Tibial nerve (tissue), 4 donors: ENCODE measurements around the gene SHB. TPM values are rescaled to one million over a fixed set of nuclear protein-coding genes. Genes with fewer than 3 reads are reported as not detected.
A peak's percentile ranks its signal among the peaks of the same experiment; 100 is the strongest.

Experiments
- DNase-seq, 2 donors: peaks; one replicate each; pipeline ENCODE4 v3.0.0-alpha.2; 2019; ENCODE audit warnings: low spot score in 2 of 2
- H3K27ac ChIP-seq, 4 donors: fragments of 200-600 bp; sonication (generic) in 3 of 4; one replicate each; pipeline ENCODE4 v1.5.1; 2017 to 2019; ENCODE audit warnings: mild to moderate bottlenecking in 1 of 4
- H3K27me3 ChIP-seq, 2 donors: fragments of 200-600 bp; sonication (generic) in 1 of 2; one replicate each; pipeline versions ENCODE4 v1.5.1 to v1.6.0; 2017 to 2019
- H3K36me3 ChIP-seq, 3 donors: fragments of 200-600 bp; sonication (generic); one replicate each; pipeline ENCODE4 v1.5.1; 2018 to 2019
- H3K4me1 ChIP-seq, 4 donors: fragments of 200-600 bp; sonication (generic) in 3 of 4; one replicate each; pipeline ENCODE4 v1.5.1; 2017 to 2019
- H3K4me3 ChIP-seq, 4 donors: fragments of 200-600 bp; sonication (generic) in 3 of 4; one replicate each; pipeline ENCODE4 v1.5.1; 2017 to 2019; ENCODE audit warnings: mild to moderate bottlenecking in 1 of 4, moderate library complexity in 1 of 4
- H3K9me3 ChIP-seq, 4 donors: fragments of 200-600 bp; sonication (generic) in 3 of 4; one replicate each; pipeline ENCODE4 v1.5.1; 2017 to 2019
- CTCF ChIP-seq, 5 experiments: fragments of 200-600 bp in 3 of 5; fragments of 450-650 bp in 2 of 5; sonication (generic) in 3 of 5; IDR thresholded peaks; one replicate each; pipeline ENCODE4 v1.5.1; 2016 to 2019; ENCODE audit warnings: antibody characterized with exemption in 5 of 5, mild to moderate bottlenecking in 3 of 5, moderate library complexity in 2 of 5
- EP300 ChIP-seq, 2 donors: sonication (generic); formaldehyde crosslinking; IDR thresholded peaks; one replicate each; pipeline ENCODE4 v1.6.1; 2017; ENCODE audit warnings: antibody characterized with exemption in 2 of 2, mild to moderate bottlenecking in 1 of 2
- POLR2A ChIP-seq, 2 donors: fragments of 450-650 bp; IDR thresholded peaks; one replicate each; pipeline ENCODE4 v1.6.1; 2017; ENCODE audit warnings: antibody characterized with exemption in 2 of 2, mild to moderate bottlenecking in 2 of 2, moderate library complexity in 2 of 2
- WGBS, 2 donors: methylation state at CpG; one replicate each; pipeline ENCODE4 v1.1.5; 2018; 5-methylcytosine and 5-hydroxymethylcytosine counted together
- total RNA-seq, 4 donors: library from RNA; depleted of rRNA; stranded (reverse); fragments of >200 nt; gene quantifications; one replicate each; pipeline ENCODE4 v1.1.0, GENCODE V29; 2016

SHB gene
- total RNA-seq, 4 donors from 2014 or later, result 6.3 to 15.9 (median 11.6) TPM

DNA sequence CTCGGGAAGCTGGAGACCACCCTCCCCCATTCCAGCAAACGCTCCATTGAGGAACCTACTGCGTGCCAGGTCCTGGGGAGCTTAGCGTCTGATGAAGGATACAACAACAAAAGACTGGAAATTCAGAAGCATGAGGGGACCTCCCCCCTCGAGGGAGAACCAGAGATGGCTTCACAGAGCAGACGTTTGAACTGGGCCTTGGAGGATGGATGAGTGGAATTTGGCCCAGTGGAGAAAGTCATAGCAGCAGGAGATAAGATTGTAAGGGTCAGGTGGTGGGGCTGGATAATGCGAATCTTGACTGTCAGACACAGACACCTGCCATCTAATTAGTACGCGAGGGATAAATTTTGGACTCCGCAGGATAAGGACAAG is 163.9 kb downstream of the SHB start:
- DNase-seq, result no peak
- Histone ChIP-seq H3K4me1 (peaks cover 0 to 37% (median 10%) of the 10 kb centered on the region in 4 donors), H3K27me3 (no peaks in the 10 kb centered on the region), H3K4me3 (peak overlapping the region; percentile 68 to 98 (median 81)), H3K9me3 (no peaks in the 10 kb centered on the region), H3K27ac (peak overlapping the region in 3 of 4 donors; percentile 81 to 96 (median 90)), H3K36me3 (no peaks in the 10 kb centered on the region)
- no peak for TF ChIP-seq CTCF (IDR thresholded peaks at IDR 0.05)
- no peak for TF ChIP-seq POLR2A (IDR thresholded peaks at IDR 0.05)
- TF ChIP-seq EP300 (IDR thresholded peaks at IDR 0.05), result no peak
- 65 to 79% methylated on average over 10 of the region's 10 CpGs for WGBS, 2 donors

GRCh38 chr9:37904445-37905130 is 164.4 kb downstream of the SHB start:
- H3K4me1 ChIP-seq, result peaks cover 0 to 37% (median 10%) of the 10 kb centered on the region in 4 donors
- 19 to 22% methylated on average over 24 to 36 of the region's 36 CpGs for WGBS, 2 donors
- peak overlapping the region; percentile 75 to 96 (median 86) for H3K27ac ChIP-seq
- no peaks in the 10 kb centered on the region for H3K9me3 ChIP-seq
- peak in 1 of 2 donors; percentile 21 for DNase-seq
- peaks cover 0 to under 1% (median 0%) of the 10 kb centered on the region in 3 donors for H3K36me3 ChIP-seq
- peak overlapping the region; percentile 68 to 98 (median 81) for H3K4me3 ChIP-seq
- no peak for TF ChIP-seq POLR2A (IDR thresholded peaks at IDR 0.05)
- no peak for TF ChIP-seq EP300 (IDR thresholded peaks at IDR 0.05)
- H3K27me3 ChIP-seq, result no peaks in the 10 kb centered on the region

- TF ChIP-seq CTCF (IDR thresholded peaks at IDR 0.05) (peak; percentile 87 to 99 (median 92)), POLR2A (IDR thresholded peaks at IDR 0.05) (peak in 1 of 2 donors; percentile 55), EP300 (IDR thresholded peaks at IDR 0.05) (peak in 1 of 2 donors; percentile 90)
- Histone ChIP-seq H3K27me3 (no peaks in the 10 kb centered on the region), H3K4me3 (peak within 1 kb of the TSS; percentile 68 to 98 (median 81)), H3K36me3 (peaks cover 0 to 8% (median 0%) of the 10 kb centered on the region in 3 donors), H3K27ac (peak within 1 kb of the TSS; percentile 75 to 96 (median 86)), H3K4me1 (peaks cover 0 to 37% (median 10%) of the 10 kb centered on the region in 4 donors), H3K9me3 (no peaks in the 10 kb centered on the region)
- DNase-seq, result peak; percentile 90 to 98
- 1% methylated on average over 26 to 48 of the region's 84 CpGs for WGBS, 2 donors
Measured at GRCh38 chr9:37903647-37904444, 165.2 kb downstream of the SHB start, which contains the start of gene SLC25A51. SLC25A51 (minus strand) TSS chr9:37904127; CDS start chr9:37888550, 15,577 bp downstream.

- 7 to 9% methylated on average over 14 to 17 of the region's 17 CpGs for WGBS, 2 donors
- Histone ChIP-seq H3K27me3 (no peaks in the 10 kb centered on the region), H3K4me3 (peak overlapping the region; percentile 68 to 98 (median 81)), H3K27ac (peak overlapping the region; percentile 75 to 96 (median 86)), H3K4me1 (peaks cover 0 to 37% (median 10%) of the 10 kb centered on the region in 4 donors), H3K9me3 (no peaks in the 10 kb centered on the region), H3K36me3 (peaks cover 0 to 16% (median 0%) of the 10 kb centered on the region in 3 donors)
- TF ChIP-seq CTCF (IDR thresholded peaks at IDR 0.05) (no peak), EP300 (IDR thresholded peaks at IDR 0.05) (no peak), POLR2A (IDR thresholded peaks at IDR 0.05) (no peak)
- DNase-seq, result no peak
Measured at GRCh38 chr9:37902796-37903646, 166.0 kb downstream of the SHB start.

DNA sequence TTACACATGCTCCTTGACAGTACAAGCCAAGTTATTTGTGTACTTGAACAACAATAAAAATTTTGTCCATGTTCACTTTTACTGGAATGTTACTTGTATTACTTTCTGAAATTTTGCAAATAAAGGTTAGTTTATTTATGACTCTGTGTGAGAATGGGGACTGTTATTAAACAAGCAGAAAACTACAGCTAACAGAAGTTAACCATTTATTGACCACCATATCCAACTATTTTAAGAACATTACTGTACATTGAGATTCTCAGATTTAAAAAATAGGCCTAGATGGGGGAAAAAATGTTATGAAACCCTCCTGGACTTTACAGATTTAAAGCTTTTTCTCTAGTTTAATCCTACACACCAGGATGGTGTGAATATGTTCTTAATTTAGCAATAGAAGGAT is 166.9 kb downstream of the SHB start:
- no peak for TF ChIP-seq EP300 (IDR thresholded peaks at IDR 0.05)
- TF ChIP-seq CTCF (IDR thresholded peaks at IDR 0.05), result no peak
- no peak for TF ChIP-seq POLR2A (IDR thresholded peaks at IDR 0.05)
- H3K4me3 ChIP-seq, result no peak overlapping the region
- DNase-seq, result no peak

More for the DNA sequence above, 166.9 kb downstream of the SHB start:
- peaks cover 0 to 37% (median 10%) of the 10 kb centered on the region in 4 donors for H3K4me1 ChIP-seq
- H3K27ac ChIP-seq, result no peak overlapping the region
- H3K27me3 ChIP-seq, result no peaks in the 10 kb centered on the region
- no peaks in the 10 kb centered on the region for H3K9me3 ChIP-seq
- peaks cover 0 to 24% (median 0%) of the 10 kb centered on the region in 3 donors for H3K36me3 ChIP-seq
